Nephron (organoid): ENCODE measurements around the gene TRIM44.

ENCODE experiments used
- H3K27ac Mint-ChIP-seq, 3 experiments: 2 replicates each; pipeline ENCODE4 v1.8.0; 2020; ENCODE audit warnings: mixed read lengths in 3 of 3, mild to moderate bottlenecking in 2 of 3, moderate library complexity in 1 of 3
- H3K27me3 Mint-ChIP-seq: 2 replicates; pipeline ENCODE4 v1.8.0; 2021; ENCODE audit warnings: low read depth, mild to moderate bottlenecking, moderate library complexity, mixed read lengths
- H3K36me3 Mint-ChIP-seq: 2 replicates; pipeline ENCODE4 v1.8.0; 2020; ENCODE audit warnings: low read depth, mixed read lengths
- H3K4me1 Mint-ChIP-seq: 2 replicates; pipeline ENCODE4 v1.8.0; 2020; ENCODE audit warnings: mixed read lengths
- H3K4me3 Mint-ChIP-seq, 3 experiments: 2 replicates each; pipeline ENCODE4 v1.8.0; 2020; ENCODE audit warnings: mild to moderate bottlenecking in 3 of 3, mixed read lengths in 3 of 3, moderate library complexity in 2 of 3
- H3K9me3 Mint-ChIP-seq: 2 replicates; pipeline ENCODE4 v1.8.0; 2020; ENCODE audit warnings: mixed read lengths
- CTCF ChIP-seq, 3 experiments: fragments of 200-600 bp; sonication (generic); IDR thresholded peaks; one replicate each; pipeline ENCODE4 v1.5.0; 2021; ENCODE audit warnings: antibody characterized with exemption in 3 of 3; ENCODE audit not compliant: unreplicated experiment in 3 of 3

Gene TRIM44

DNA sequence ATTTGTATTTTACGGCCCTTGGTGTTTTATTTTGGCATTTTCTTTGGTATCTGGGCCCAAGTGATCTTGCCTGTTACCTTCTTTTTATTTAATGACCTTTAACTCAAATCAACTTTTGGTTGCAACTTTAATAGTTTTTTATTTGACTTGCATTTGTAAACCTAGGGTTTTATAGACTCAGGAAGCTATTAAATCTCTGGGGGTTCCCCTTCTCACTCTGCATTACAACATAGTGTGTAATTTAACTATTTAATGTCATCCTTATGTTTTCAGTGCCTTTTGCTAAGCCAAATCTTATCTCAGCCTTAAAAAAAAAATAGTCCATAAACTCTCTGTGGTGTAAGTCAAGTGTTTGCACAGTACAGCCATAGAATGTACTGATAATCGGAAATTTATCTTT is 41.0 kb upstream of the TRIM44 start:
- Mint-ChIP-seq H3K9me3 (no peaks in the 10 kb centered on the region), H3K4me1 (peaks cover 54% of the 10 kb centered on the region), H3K36me3 (no peaks in the 10 kb centered on the region), H3K4me3 (peak overlapping the region; percentile 72 to 87 (median 80)), H3K27ac (peak overlapping the region; percentile 42 to 84 (median 59)), H3K27me3 (no peaks in the 10 kb centered on the region)
- no peak for TF ChIP-seq CTCF (IDR thresholded peaks at IDR 0.05; ENCODE audit: unreplicated experiment in 3 of 3)

DNA sequence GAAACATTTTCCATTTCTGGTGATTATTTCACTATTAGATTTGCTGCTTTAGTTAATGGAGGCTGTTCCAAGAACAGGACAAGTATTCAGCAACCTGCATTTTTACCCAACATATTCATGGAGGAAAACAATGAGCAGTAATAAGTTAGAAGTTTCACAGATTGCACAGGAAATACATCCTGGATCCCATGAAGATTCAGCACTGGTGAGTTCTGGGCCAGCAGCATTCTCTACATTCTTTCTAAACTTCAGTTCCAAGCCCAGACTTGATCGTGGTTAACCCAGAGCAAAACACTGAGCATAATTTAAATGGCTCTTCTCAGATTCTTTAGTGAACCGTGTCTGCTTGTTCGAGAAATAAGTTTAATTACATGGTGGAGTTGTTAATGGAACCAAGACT is 40.5 kb upstream of the TRIM44 start:
- Mint-ChIP-seq H3K9me3 (no peaks in the 10 kb centered on the region), H3K4me3 (peak overlapping the region; percentile 72 to 87 (median 80)), H3K36me3 (no peaks in the 10 kb centered on the region), H3K4me1 (peaks cover 50% of the 10 kb centered on the region), H3K27ac (peak overlapping the region; percentile 42 to 78 (median 59)), H3K27me3 (no peaks in the 10 kb centered on the region)
- TF ChIP-seq CTCF (IDR thresholded peaks at IDR 0.05; ENCODE audit: unreplicated experiment in 3 of 3): no peak

DNA sequence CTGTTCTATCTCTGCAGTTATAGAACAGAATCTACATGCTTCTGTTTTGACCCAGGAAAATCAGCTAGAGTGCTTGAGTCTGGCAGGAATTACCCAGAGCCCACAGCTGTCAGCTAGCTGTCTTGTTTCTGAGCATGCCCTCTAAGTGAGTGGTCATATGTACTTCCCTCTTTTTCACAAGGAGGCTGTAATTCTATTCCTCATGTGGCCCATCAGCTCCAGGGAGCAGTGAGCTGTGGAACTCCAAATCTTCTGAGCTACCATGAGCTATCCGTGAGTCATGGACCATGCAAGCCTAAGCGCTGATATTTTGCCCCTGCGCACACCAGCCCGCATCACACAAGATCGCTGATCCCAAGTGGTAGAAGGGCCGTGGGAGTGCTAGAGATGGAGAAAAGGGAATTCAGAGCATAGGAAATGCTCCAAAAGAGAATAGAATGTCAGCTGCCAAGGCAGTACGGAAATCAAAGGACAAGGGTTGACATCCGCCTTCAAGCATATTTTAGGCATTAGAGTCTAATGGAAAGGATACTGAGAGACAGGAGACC is 38.9 kb upstream of the TRIM44 start:
- Mint-ChIP-seq H3K27ac (peak overlapping the region; percentile 15 to 50 (median 42)), H3K36me3 (no peaks in the 10 kb centered on the region), H3K4me1 (peaks cover 43% of the 10 kb centered on the region), H3K4me3 (peak overlapping the region in 1 of 3 experiments; percentile 87), H3K27me3 (no peaks in the 10 kb centered on the region), H3K9me3 (peaks cover 4% of the 10 kb centered on the region)
- no peak for TF ChIP-seq CTCF (IDR thresholded peaks at IDR 0.05; ENCODE audit: unreplicated experiment in 3 of 3)

DNA sequence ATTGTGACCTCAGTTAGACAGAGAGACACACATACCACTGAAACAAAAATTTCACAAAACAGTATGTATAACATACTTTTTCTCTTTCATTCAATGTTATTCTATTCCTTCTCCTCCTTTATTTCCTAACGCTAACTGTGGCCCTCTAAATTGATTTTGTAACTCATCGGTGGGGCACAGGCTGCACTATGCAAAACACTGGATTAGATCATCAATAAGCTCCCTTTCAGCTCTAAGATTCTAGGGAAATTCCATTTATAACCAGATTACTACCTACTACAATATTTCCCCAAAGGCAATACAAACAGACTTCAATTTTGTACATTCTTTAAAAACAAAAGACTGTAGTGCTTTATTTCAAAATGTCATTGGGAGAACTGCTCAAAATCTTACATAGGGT is 38.3 kb upstream of the TRIM44 start:
- Mint-ChIP-seq H3K36me3 (no peaks in the 10 kb centered on the region), H3K4me3 (no peak overlapping the region), H3K27ac (no peak overlapping the region), H3K4me1 (peaks cover 43% of the 10 kb centered on the region), H3K9me3 (peaks cover 6% of the 10 kb centered on the region), H3K27me3 (no peaks in the 10 kb centered on the region)
- no peak for TF ChIP-seq CTCF (IDR thresholded peaks at IDR 0.05; ENCODE audit: unreplicated experiment in 3 of 3)

DNA sequence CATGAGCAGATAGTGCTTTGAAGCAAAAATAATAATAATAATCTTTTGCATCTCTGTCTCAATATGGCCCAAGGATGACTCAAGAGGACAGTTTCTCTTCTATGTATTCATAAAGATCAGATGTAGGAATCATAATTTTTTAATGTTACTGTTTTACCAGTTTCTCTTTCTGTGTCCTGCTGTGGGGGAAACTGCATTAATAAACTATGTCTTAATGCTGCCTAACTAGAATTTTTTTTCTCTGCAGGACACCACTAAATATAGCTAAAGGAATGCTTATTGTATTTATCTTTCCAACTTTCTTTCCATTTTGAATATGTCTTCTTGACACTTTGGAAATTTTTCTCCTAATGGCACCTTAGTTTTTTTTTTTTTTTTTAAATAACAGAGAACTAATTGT is 37.8 kb upstream of the TRIM44 start:
- no peak for TF ChIP-seq CTCF (IDR thresholded peaks at IDR 0.05; ENCODE audit: unreplicated experiment in 3 of 3)
- Mint-ChIP-seq H3K9me3 (peaks cover 6% of the 10 kb centered on the region), H3K27ac (no peak overlapping the region), H3K36me3 (no peaks in the 10 kb centered on the region), H3K27me3 (no peaks in the 10 kb centered on the region), H3K4me3 (no peak overlapping the region), H3K4me1 (peaks cover 43% of the 10 kb centered on the region)

GRCh38 chr11:35626501-35626900 is 36.1 kb upstream of the TRIM44 start:
- H3K9me3 Mint-ChIP-seq: peaks cover 6% of the 10 kb centered on the region
- H3K27me3 Mint-ChIP-seq: no peaks in the 10 kb centered on the region

More at GRCh38 chr11:35626501-35626900, 36.1 kb upstream of the TRIM44 start:
- no peaks in the 10 kb centered on the region for H3K36me3 Mint-ChIP-seq
- H3K27ac Mint-ChIP-seq: no peak overlapping the region
- TF ChIP-seq CTCF (IDR thresholded peaks at IDR 0.05; ENCODE audit: unreplicated experiment in 3 of 3): no peak
- H3K4me1 Mint-ChIP-seq: peaks cover 30% of the 10 kb centered on the region
- no peak overlapping the region for H3K4me3 Mint-ChIP-seq
